ENCODE results near the gene CABLES2.

Gene CABLES2

GRCh38 chr20:62350629-62351422 lies 56.3 kb downstream of the CABLES2 start:
- Histone ChIP-seq H3K79me2 (ENCODE audit: insufficient read depth, low read length) (no peaks in the 10 kb centered on the region), H3K9me3 (ENCODE audit: low read length) (no peaks in the 10 kb centered on the region), H3K27me3 (ENCODE audit: insufficient read depth, low read length) (peaks cover 3% of the 10 kb centered on the region; the same call in 1 of the 2 replicates), H3K9ac (ENCODE audit: low read length) (no peak overlapping the region), H3F3A (ENCODE audit: insufficient read depth, low read length) (no peaks in the 10 kb centered on the region), H3K36me3 (ENCODE audit: insufficient read depth, low read length) (no peaks in the 10 kb centered on the region; the same call in 1 of the 2 replicates), H3K9me2 (ENCODE audit: low read depth, low read length) (no peaks in the 10 kb centered on the region), H3K4me2 (ENCODE audit: low read length) (no peak overlapping the region), H2AFZ (ENCODE audit: low read length) (no peak overlapping the region), H3K4me3 (ENCODE audit: low read depth, low read length, poor library complexity, severe bottlenecking) (no peak overlapping the region), H3K27ac (ENCODE audit: low read depth, low read length, poor library complexity, severe bottlenecking) (no peak overlapping the region), H4K20me1 (ENCODE audit: insufficient read depth, low read length) (no peaks in the 10 kb centered on the region), H3K4me1 (ENCODE audit: insufficient read depth, low read length, severe bottlenecking) (no peaks in the 10 kb centered on the region)
- TF ChIP-seq CTCF (IDR thresholded peaks at IDR 0.05; ENCODE audit: low read length) (no peak), EZH2 (IDR thresholded peaks at IDR 0.05; ENCODE audit: borderline replicate concordance, low read length) (no peak)

- Histone ChIP-seq H3K4me3 (ENCODE audit: low read depth, low read length, poor library complexity, severe bottlenecking) (no peak overlapping the region), H3K9me3 (ENCODE audit: low read length) (no peaks in the 10 kb centered on the region), H3K9ac (ENCODE audit: low read length) (no peak overlapping the region), H3K27ac (ENCODE audit: low read depth, low read length, poor library complexity, severe bottlenecking) (no peak overlapping the region), H3K4me1 (ENCODE audit: insufficient read depth, low read length, severe bottlenecking) (no peaks in the 10 kb centered on the region), H3K36me3 (ENCODE audit: insufficient read depth, low read length) (no peaks in the 10 kb centered on the region; the same call in 1 of the 2 replicates), H3K9me2 (ENCODE audit: low read depth, low read length) (no peaks in the 10 kb centered on the region), H3K27me3 (ENCODE audit: insufficient read depth, low read length) (peaks cover 3% of the 10 kb centered on the region; the same call in 1 of the 2 replicates), H3K79me2 (ENCODE audit: insufficient read depth, low read length) (no peaks in the 10 kb centered on the region), H3F3A (ENCODE audit: insufficient read depth, low read length) (no peaks in the 10 kb centered on the region), H2AFZ (ENCODE audit: low read length) (no peak overlapping the region), H4K20me1 (ENCODE audit: insufficient read depth, low read length) (no peaks in the 10 kb centered on the region), H3K4me2 (ENCODE audit: low read length) (no peak overlapping the region)
- no peak for TF ChIP-seq EZH2 (IDR thresholded peaks at IDR 0.05; ENCODE audit: borderline replicate concordance, low read length)
- TF ChIP-seq CTCF (IDR thresholded peaks at IDR 0.05; ENCODE audit: low read length): no peak
Observed at GRCh38 chr20:62350098-62350628, 56.9 kb downstream of the CABLES2 start.

GRCh38 chr20:62349556-62350097 lies 57.5 kb downstream of the CABLES2 start:
- Histone ChIP-seq H3K4me3 (ENCODE audit: low read depth, low read length, poor library complexity, severe bottlenecking) (no peak overlapping the region), H3F3A (ENCODE audit: insufficient read depth, low read length) (no peaks in the 10 kb centered on the region), H3K9ac (ENCODE audit: low read length) (no peak overlapping the region), H3K79me2 (ENCODE audit: insufficient read depth, low read length) (no peaks in the 10 kb centered on the region), H3K4me1 (ENCODE audit: insufficient read depth, low read length, severe bottlenecking) (peaks cover 3% of the 10 kb centered on the region), H2AFZ (ENCODE audit: low read length) (no peak overlapping the region), H3K9me2 (ENCODE audit: low read depth, low read length) (no peaks in the 10 kb centered on the region), H4K20me1 (ENCODE audit: insufficient read depth, low read length) (no peaks in the 10 kb centered on the region), H3K9me3 (ENCODE audit: low read length) (no peaks in the 10 kb centered on the region), H3K27me3 (ENCODE audit: insufficient read depth, low read length) (no peaks in the 10 kb centered on the region; the same call in 1 of the 2 replicates), H3K27ac (ENCODE audit: low read depth, low read length, poor library complexity, severe bottlenecking) (no peak overlapping the region), H3K4me2 (ENCODE audit: low read length) (no peak overlapping the region), H3K36me3 (ENCODE audit: insufficient read depth, low read length) (no peaks in the 10 kb centered on the region; the same call in 1 of the 2 replicates)
- TF ChIP-seq CTCF (IDR thresholded peaks at IDR 0.05; ENCODE audit: low read length) (no peak), EZH2 (IDR thresholded peaks at IDR 0.05; ENCODE audit: borderline replicate concordance, low read length) (no peak)

All from OCI-LY1 (cell line).